GM18526 (cell line): ENCODE results near the gene ZFPL1.
A peak's percentile ranks its signal among the peaks of the same experiment; 100 is the strongest.

Experiments used
- POLR2A ChIP-seq: IDR thresholded peaks from 3 replicates; pipeline ENCODE4 v1.6.1; 2011; ENCODE audit not compliant: insufficient read length; ENCODE audit errors: extremely low read depth

Gene ZFPL1

DNA sequence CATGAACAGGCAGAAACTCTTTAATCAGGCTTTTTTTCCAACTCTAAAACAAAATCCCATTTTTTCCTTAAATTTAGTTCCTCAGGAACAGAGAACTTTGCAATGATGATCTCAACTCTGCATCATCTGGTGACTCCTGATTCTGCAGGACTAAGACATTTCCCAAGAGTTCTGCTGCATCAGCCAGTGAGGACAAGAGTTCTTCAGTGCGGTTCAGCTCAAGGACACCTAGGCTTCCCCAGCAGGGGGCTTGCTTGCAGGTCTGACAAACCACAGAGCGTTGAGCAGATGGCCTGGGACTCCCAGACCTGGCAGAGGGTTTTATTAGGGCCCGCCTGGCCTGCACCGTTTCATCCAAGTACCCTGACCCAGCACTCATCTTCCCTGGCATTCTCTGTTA, 6.6 kb upstream of the ZFPL1 start:
- no peak for TF ChIP-seq POLR2A

DNA sequence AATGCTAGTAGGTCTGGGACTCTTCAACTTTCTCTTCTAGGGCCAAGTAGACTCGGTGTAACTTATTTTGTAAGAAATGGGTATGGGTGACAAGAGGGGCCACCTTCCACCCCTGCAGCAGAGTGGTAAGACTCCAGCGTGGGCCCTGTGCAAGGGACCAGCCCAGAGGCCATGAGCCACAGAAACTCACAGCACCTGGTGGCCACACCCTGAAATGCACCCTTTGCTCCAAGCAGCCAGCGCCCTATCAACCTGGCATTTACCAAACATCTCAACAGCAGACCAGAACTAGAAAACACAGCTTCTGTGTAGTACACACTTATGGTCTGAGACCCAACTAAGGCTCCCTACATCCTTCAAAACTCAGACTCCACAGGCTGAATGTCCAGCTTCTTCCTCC, 5.9 kb upstream of the ZFPL1 start:
- TF ChIP-seq POLR2A = no peak

DNA sequence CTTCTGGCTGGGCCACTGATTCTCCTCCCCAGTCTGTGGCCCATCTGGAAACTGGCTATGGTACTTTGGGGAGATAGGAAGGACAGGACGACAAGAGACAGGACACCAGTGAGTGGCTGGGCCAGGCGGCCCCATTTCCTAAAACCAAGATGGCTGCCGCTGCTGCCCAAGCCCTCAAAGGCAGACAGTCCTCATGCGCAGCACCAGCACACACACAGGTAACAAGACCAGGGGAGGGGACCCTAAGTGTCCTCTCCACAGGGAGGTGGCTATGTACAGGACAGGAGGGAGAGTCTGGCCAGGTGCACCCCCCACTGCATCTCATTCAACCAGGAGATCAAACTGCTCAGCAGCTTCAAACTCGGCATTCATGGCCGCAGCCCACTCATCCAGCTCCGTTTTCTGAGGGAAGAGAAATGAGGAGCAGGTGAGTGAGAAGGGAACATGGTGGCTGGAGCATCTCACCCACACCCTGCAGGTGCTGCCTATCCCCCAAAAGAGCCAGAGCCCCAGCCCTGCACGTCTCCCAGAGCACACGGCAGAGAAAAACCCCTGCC, 5.2 kb upstream of the ZFPL1 start:
- no peak for TF ChIP-seq POLR2A

DNA sequence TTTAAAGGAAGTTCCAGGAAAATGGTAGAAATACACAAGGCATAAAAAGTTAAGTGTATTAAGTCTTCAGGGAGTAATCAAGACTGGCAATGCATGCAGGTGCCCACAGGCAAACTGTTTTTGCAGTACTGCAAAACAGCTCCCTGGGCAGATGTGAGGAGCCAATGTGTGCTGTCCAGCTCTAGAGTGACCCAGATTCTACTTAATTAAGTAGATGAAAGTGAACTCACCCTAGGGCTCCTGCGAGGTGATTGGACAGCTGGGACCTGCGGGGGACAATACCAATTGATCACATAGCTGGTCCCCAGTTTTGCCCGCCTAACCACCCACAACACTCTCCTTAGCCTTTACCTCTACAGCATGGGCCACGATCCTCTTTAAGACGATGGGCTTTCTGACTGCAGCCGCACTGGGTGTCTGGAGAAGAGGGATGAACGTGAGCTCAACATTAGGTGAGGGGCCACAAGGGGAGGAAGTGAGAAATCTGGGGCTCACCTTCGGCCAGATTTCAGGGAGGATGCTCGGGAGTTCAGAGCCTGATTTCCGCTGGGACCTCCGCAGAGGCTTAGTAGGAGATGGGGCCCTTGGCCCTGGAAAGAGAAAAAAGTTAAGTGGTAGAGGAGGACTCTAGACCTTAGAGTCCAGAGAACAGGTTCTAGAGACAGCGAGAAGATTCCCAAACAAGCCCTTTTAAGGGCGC, 738 bp upstream of the ZFPL1 start:
- TF ChIP-seq POLR2A = no peak

DNA sequence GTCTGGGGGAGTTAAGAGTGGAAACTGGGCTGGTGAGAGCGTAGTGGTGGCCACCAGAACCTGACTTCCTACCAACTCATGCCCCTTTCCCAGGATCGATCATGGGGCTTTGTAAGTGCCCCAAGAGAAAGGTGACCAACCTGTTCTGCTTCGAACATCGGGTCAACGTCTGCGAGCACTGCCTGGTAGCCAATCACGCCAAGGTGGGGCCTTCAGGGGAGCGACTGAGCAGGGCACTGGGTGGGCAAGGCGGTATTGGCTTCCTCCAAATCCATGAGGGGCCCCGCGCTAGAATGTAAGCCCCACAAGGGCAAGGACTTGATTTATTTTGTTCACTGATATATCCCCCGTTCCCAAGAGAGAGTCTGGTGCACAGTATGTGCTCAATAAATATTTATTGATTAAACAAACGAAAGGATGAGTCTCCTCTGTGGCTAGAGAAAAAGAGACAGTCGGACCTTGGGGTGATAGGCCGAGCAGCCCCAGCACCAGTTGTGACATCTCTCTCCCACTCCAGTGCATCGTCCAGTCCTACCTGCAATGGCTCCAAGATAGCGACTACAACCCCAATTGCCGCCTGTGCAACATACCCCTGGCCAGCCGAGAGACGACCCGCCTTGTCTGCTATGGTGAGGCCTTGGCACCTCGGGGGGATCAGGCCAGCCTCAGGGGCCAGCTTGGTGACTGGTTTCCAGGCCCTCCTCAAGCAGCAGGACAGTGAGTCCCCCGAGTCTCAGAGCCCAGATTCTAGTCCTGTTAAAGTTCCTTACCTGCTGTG, 765 bp downstream of the ZFPL1 start:
- TF ChIP-seq POLR2A = no peak

DNA sequence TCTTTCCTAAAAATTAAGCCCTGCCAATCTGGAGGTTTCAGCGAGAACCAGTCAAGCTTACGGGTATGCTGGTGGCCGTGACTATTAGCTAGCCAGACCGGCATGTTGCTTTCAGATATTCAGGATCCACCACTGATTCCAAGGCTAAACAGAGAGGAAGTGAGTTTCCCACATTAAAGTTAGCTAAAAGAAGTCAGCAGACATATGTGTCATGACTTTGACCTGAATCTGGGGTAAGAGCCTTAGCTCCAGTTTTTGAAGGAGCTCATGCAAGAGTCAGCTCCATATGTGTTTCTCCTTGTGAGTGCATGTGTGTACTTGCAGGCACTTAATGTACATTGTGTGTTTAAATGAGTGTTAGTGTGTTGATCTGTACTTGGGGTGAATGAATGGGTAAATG, 1.4 kb downstream of the ZFPL1 start:
- TF ChIP-seq POLR2A = no peak

- no peak for TF ChIP-seq POLR2A
These were observed 2.8 kb downstream of the ZFPL1 start for GRCh38 chr11:65086809-65087208.

GRCh38 chr11:65087216-65087615, 3.2 kb downstream of the ZFPL1 start:
- TF ChIP-seq POLR2A = no peak

GRCh38 chr11:65087827-65088226, 3.8 kb downstream of the ZFPL1 start:
- TF ChIP-seq POLR2A = no peak

- TF ChIP-seq POLR2A = no peak
These were observed 5.6 kb downstream of the ZFPL1 start for GRCh38 chr11:65089621-65090020.

GRCh38 chr11:65090628-65091027, 6.6 kb downstream of the ZFPL1 start:
- no peak for TF ChIP-seq POLR2A

DNA sequence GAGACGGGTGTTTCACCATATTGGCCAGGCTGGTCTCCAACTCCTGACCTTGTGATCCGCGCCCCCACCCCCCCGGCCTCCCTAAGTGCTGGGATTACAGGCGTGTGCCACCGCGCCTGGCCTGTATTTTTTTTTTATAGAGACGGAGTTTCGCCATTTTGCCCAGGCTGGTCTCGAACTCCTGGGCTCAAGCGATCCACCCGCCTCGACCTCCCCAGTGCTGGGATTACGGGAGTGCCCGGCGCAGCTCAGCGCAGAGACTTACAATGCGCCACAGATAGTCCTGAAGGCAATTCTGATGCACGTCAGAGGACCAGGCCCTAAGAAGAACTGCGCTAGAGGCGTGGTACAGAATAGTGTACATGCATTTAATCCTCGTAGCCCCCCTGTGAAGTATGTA, 11.4 kb downstream of the ZFPL1 start:
- no peak for TF ChIP-seq POLR2A

- TF ChIP-seq POLR2A = peak; percentile 86
These were observed 12.2 kb downstream of the ZFPL1 start, which contains the start of gene VPS51 for GRCh38 chr11:65095974-65096806. Gene VPS51, plus strand, starts transcription at chr11:65096214. Its CDS starts 37 bp downstream, at chr11:65096251.

- TF ChIP-seq POLR2A = no peak
These were observed 12.9 kb downstream of the ZFPL1 start for GRCh38 chr11:65096926-65097325.

GRCh38 chr11:65100674-65101350, 16.8 kb downstream of the ZFPL1 start:
- no peak for TF ChIP-seq POLR2A
